Natural killer cell (primary cell): ENCODE measurements around the gene SLC6A13. TPM values are rescaled to one million over a fixed set of nuclear protein-coding genes. Genes with fewer than 3 reads are reported as not detected.
A peak's percentile ranks its signal among the peaks of the same experiment; 100 is the strongest.

Source experiments
- ATAC-seq, 3 donors: fragments of 150-1000 bp in 2 of 3; fragments of 200-7000 bp in 1 of 3; cut with Tn5 transposase; 1 replicate in 1 of 3; 2 replicates in 2 of 3; pipeline ENCODE4 v1.10.0; 2021; ENCODE audit warnings: mild to moderate bottlenecking in 2 of 3, moderate library complexity in 2 of 3
- DNase-seq, 2 donors: peaks; one replicate each; pipeline versions ENCODE4 v3.0.0 to v3.0.0-alpha.2; 2013 to 2021; ENCODE audit warnings: mixed read lengths in 1 of 2
- H3K27ac ChIP-seq: one replicate; pipeline ENCODE4 v1.5.1; 2013; ENCODE audit warnings: mild to moderate bottlenecking, low read length
- H3K27me3 ChIP-seq: one replicate; pipeline ENCODE4 v1.6.1; 2013; ENCODE audit warnings: low read length; ENCODE audit not compliant: control insufficient read depth, insufficient read depth
- H3K36me3 ChIP-seq: one replicate; pipeline ENCODE4 v1.6.1; 2013; ENCODE audit warnings: low read length; ENCODE audit not compliant: control insufficient read depth, insufficient read depth
- H3K4me1 ChIP-seq: one replicate; pipeline ENCODE4 v1.6.1; 2013; ENCODE audit warnings: low read length; ENCODE audit not compliant: control insufficient read depth, insufficient read depth
- H3K4me3 ChIP-seq: one replicate; pipeline ENCODE4 v1.5.1; 2013; ENCODE audit warnings: low read length
- H3K9me3 ChIP-seq: one replicate; pipeline ENCODE4 v1.6.1; 2013; ENCODE audit warnings: low read length; ENCODE audit not compliant: control insufficient read depth, insufficient read depth
- H3K27ac Mint-ChIP-seq, 2 donors: one replicate each; pipeline ENCODE4 v1.8.0; 2022; ENCODE audit warnings: mild to moderate bottlenecking in 2 of 2, mixed read lengths in 2 of 2, moderate library complexity in 1 of 2
- H3K27me3 Mint-ChIP-seq, 2 donors: one replicate each; pipeline ENCODE4 v1.8.0; 2022; ENCODE audit warnings: low read depth in 2 of 2, mixed read lengths in 2 of 2
- H3K36me3 Mint-ChIP-seq: one replicate; pipeline ENCODE4 v1.8.0; 2022; ENCODE audit warnings: mixed read lengths
- H3K4me1 Mint-ChIP-seq, 2 donors: one replicate each; pipeline ENCODE4 v1.8.0; 2022; ENCODE audit warnings: mixed read lengths in 2 of 2
- H3K4me3 Mint-ChIP-seq: one replicate; pipeline ENCODE4 v1.8.0; 2022; ENCODE audit warnings: mild to moderate bottlenecking, moderate library complexity, mixed read lengths
- H3K9me3 Mint-ChIP-seq, 2 donors: one replicate each; pipeline ENCODE4 v1.8.0; 2022; ENCODE audit warnings: mixed read lengths in 2 of 2
- CTCF ChIP-seq: fragments of 200-600 bp; IDR thresholded peaks from one replicate; pipeline ENCODE4 v1.8.0; 2022; ENCODE audit warnings: antibody characterized with exemption
- WGBS: methylation state at CpG from one replicate; pipeline ENCODE4 v1.1.7; 2013; ENCODE audit warnings: missing lambda C conversion rate; ENCODE audit not compliant: insufficient coverage; 5-methylcytosine and 5-hydroxymethylcytosine counted together
- intact Hi-C: fragments of 100-400 bp; cut with micrococcal nuclease; formaldehyde crosslinking; loops from one replicate; pipeline ENCODE4 v1.14.2; 2022
- total RNA-seq, 4 donors: library from RNA; stranded (reverse); fragments of 120-200 nt in 1 of 4; gene quantifications; one replicate each; pipeline versions ENCODE4 v1.2.3 to v1.2.4, GENCODE V29; 2013 to 2022

Gene SLC6A13
- total RNA-seq, 3 donors from 2014 or later (not counting 1 experiment from before 2014, with no cell fraction given), result 0.79 to 2.2 TPM; not detected in 1

DNA sequence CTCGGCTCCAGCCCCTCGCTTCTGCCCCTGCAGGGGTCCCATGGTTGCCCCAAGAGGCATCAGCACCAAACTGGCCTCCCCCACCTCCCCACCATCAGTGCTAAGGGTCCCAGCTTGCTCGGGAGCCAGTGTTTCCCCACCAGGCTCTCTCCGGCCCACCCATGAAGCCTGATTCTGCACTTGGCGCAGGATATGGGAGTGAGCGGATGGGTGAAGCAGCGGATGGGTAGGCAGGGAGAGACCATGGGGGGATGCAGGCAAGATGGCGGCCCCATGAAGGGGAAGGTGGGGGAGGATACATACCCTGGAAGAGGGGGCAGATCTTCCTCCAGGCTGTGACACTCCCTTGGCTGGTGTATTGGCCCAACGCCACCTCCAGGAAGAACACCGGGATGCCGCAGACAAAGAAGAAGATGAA, 58.4 kb downstream of the SLC6A13 start:
- Mint-ChIP-seq H3K9me3 (no peaks in the 10 kb centered on the region), H3K27ac (no peak overlapping the region), H3K36me3 (no peaks in the 10 kb centered on the region), H3K27me3 (peaks cover 55 to 66% of the 10 kb centered on the region in 2 donors), H3K4me1 (peaks cover 0 to 10% of the 10 kb centered on the region in 2 donors), H3K4me3 (no peak overlapping the region)
- 94% methylated on average over 11 of the region's 11 CpGs for WGBS
- Histone ChIP-seq H3K27ac (no peak overlapping the region), H3K36me3 (no peaks in the 10 kb centered on the region), H3K4me1 (peaks cover 3% of the 10 kb centered on the region), H3K9me3 (no peaks in the 10 kb centered on the region), H3K27me3 (peaks cover 8% of the 10 kb centered on the region), H3K4me3 (no peak overlapping the region)
- ATAC-seq, result no peak
- no peak for TF ChIP-seq CTCF
- intact Hi-C loops, result no loop called here
- DNase-seq, result no peak

GRCh38 chr12:203462-204260, 59.0 kb downstream of the SLC6A13 start:
- peak in 1 of 3 donors; percentile 60 for ATAC-seq
- TF ChIP-seq CTCF, result no peak
- Mint-ChIP-seq H3K4me1 (peaks cover 0 to 10% of the 10 kb centered on the region in 2 donors), H3K36me3 (no peaks in the 10 kb centered on the region), H3K4me3 (no peak overlapping the region), H3K9me3 (no peaks in the 10 kb centered on the region), H3K27ac (no peak overlapping the region), H3K27me3 (peaks cover 50 to 69% of the 10 kb centered on the region in 2 donors)
- Histone ChIP-seq H3K36me3 (no peaks in the 10 kb centered on the region), H3K27ac (no peak overlapping the region), H3K4me3 (no peak overlapping the region), H3K4me1 (peaks cover 3% of the 10 kb centered on the region), H3K27me3 (peaks cover 8% of the 10 kb centered on the region), H3K9me3 (no peaks in the 10 kb centered on the region)
- WGBS, result 13% methylated on average over 83 of the region's 84 CpGs
- DNase-seq, result no peak
- intact Hi-C loops, result no loop called here

DNA sequence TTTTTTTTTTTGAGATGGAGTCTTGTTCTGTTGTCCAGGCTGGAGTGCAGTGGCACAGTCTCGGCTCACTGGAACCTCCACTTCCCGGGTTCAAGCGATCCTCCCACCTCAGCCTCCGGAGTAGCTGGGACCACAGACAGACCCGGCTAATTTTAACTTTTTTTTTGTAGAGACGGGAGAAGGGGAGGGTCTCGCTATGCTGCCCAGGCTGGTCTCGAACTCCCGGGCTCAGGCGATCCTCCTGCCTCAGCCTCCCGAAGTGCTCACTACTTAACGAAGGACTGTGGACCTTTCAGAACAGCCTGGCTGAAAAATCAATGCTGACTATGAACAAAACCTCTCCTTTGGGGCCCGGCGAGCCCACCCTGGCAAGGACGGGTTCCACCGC, 59.6 kb downstream of the SLC6A13 start:
- WGBS, result 65% methylated on average over 16 of the region's 16 CpGs
- no peak overlapping the region for H3K4me3 ChIP-seq
- H3K36me3 ChIP-seq, result no peaks in the 10 kb centered on the region
- intact Hi-C loops, result no loop called here
- Mint-ChIP-seq H3K27me3 (peaks cover 48 to 71% of the 10 kb centered on the region in 2 donors), H3K4me1 (peaks cover 0 to 10% of the 10 kb centered on the region in 2 donors), H3K36me3 (no peaks in the 10 kb centered on the region), H3K27ac (no peak overlapping the region), H3K4me3 (no peak overlapping the region), H3K9me3 (no peaks in the 10 kb centered on the region)
- H3K4me1 ChIP-seq, result peaks cover 3% of the 10 kb centered on the region
- ATAC-seq (no peak), DNase-seq (no peak)
- H3K9me3 ChIP-seq, result no peaks in the 10 kb centered on the region
- no peak for TF ChIP-seq CTCF
- no peak overlapping the region for H3K27ac ChIP-seq
- H3K27me3 ChIP-seq, result peaks cover 8% of the 10 kb centered on the region
